Smooth muscle cell (in vitro differentiated cells): ENCODE results near the gene COL6A2. TPM values are rescaled to one million over a fixed set of nuclear protein-coding genes. Genes with fewer than 3 reads are reported as not detected.

Source experiments
- DNase-seq: peaks from one replicate; lab custom pipeline; 2025; ENCODE audit not compliant: unreplicated experiment; lab: John Stamatoyannopoulos, UW
- H2AFZ ChIP-seq: fragments of 200-600 bp; sonication (generic); 2 replicates; pipeline ENCODE4 v1.6.0; 2016; ENCODE audit warnings: antibody characterized with exemption, low read depth, mild to moderate bottlenecking
- H3F3A ChIP-seq: fragments of 200-600 bp; sonication (generic); 2 replicates; pipeline ENCODE4 v1.6.0; 2017; ENCODE audit warnings: antibody characterized with exemption, low read depth
- H3K27ac ChIP-seq: fragments of 200-600 bp; sonication (generic); 2 replicates; pipeline ENCODE4 v1.5.1; 2016; ENCODE audit warnings: low read depth, mild to moderate bottlenecking
- H3K27me3 ChIP-seq: fragments of 200-600 bp; sonication (generic); 2 replicates; pipeline ENCODE4 v1.6.1; 2016; ENCODE audit warnings: low read depth, mild to moderate bottlenecking
- H3K36me3 ChIP-seq: fragments of 200-600 bp; sonication (generic); 2 replicates; pipeline ENCODE4 v1.5.1; 2016; ENCODE audit warnings: low read depth
- H3K4me1 ChIP-seq: fragments of 200-600 bp; sonication (generic); 2 replicates; pipeline ENCODE4 v1.5.1; 2016; ENCODE audit warnings: low read depth
- H3K4me2 ChIP-seq: fragments of 200-600 bp; sonication (generic); 2 replicates; pipeline ENCODE4 v1.6.0; 2016; ENCODE audit warnings: mild to moderate bottlenecking
- H3K4me3 ChIP-seq: fragments of 200-600 bp; sonication (generic); 2 replicates; pipeline ENCODE4 v1.5.1; 2016; ENCODE audit warnings: mild to moderate bottlenecking
- H3K79me2 ChIP-seq: fragments of 200-600 bp; sonication (generic); 2 replicates; pipeline ENCODE4 v1.6.0; 2016; ENCODE audit warnings: low read depth, mild to moderate bottlenecking
- H3K9ac ChIP-seq: fragments of 200-600 bp; sonication (generic); 2 replicates; pipeline ENCODE4 v1.6.0; 2016; ENCODE audit warnings: low read depth
- H3K9me3 ChIP-seq: fragments of 200-600 bp; sonication (generic); replicated peaks from 2 replicates; pipeline ENCODE4 v1.5.1; 2016; ENCODE audit warnings: low read depth
- H4K20me1 ChIP-seq: fragments of 200-600 bp; sonication (generic); 2 replicates; pipeline ENCODE4 v1.6.0; 2016; ENCODE audit warnings: low read depth
- WGBS: methylation state at CpG from one replicate; pipeline ENCODE4 v1.1.7; 2016; ENCODE audit warnings: low lambda C conversion rate; 5-methylcytosine and 5-hydroxymethylcytosine counted together
- polyA plus RNA-seq: library from polyadenylated mRNA; unstranded; fragments of >200 nt; fragmentation: Nextera tagmentation; extraction: Ambion mirVana; gene quantifications from 2 replicates; pipeline ENCODE4 v1.2.1, GENCODE V29; 2016
- total RNA-seq: library from RNA; depleted of rRNA; stranded (reverse); fragments of >200 nt; gene quantifications from 2 replicates; pipeline ENCODE4 v1.2.3, GENCODE V29; 2014
- TF ChIP-seq, protein P1 (sequence below): fragments of 200-600 bp; sonication (generic); IDR thresholded peaks from 2 replicates; pipeline ENCODE4 v1.5.1; 2017; ENCODE audit warnings: borderline replicate concordance, mild to moderate bottlenecking, antibody characterized with exemption; ENCODE audit not compliant: insufficient read depth, poor library complexity, severe bottlenecking

The COL6A2 gene
- total and polyA plus RNA-seq, 2 experiments from 2014 or later: 1,570 to 4,089 TPM

DNA sequence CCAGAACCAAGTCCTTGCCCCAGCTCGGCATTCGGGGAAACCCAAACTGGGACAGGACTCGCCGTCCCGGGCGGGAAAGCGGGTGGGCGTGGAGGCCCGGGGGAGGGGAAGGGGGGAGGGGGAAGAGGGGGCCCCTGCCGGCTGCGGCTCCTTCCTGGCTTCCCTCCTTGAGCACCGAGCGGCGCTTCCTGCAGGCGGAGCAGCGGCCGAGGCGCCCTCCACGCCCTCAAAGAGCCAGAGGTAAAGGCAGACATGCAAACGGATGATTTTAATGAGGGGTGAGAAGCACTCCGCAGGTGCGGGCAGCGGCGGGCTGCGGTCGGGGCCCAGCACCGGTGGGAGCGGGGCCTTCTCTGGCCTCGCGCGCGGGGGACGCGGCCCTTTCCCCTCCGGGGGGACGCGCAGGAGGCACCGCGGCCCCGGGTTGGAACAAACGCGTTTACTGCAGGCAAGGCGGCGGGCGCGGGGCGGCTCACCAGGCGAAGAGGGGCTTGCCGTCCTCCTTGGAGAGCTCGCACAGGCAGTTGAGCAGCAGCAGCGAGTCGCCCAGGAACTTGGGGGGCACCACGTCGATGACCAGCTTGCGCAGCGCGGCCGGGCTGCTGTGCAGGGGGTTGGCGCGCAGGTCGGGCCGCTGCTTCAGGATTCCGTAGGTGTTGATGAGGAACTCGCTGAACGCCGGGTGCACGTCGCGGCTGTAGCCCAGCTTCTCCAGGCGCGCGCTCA lies 63.2 kb downstream of the COL6A2 start:
- no peak overlapping the region for H3K9ac ChIP-seq
- H3K4me1 ChIP-seq: no peaks in the 10 kb centered on the region
- DNase-seq: no peak
- no peaks in the 10 kb centered on the region for H3F3A ChIP-seq
- H3K27me3 ChIP-seq: no peaks in the 10 kb centered on the region
- H4K20me1 ChIP-seq: no peaks in the 10 kb centered on the region
- no peaks in the 10 kb centered on the region for H3K9me3 ChIP-seq
- no peaks in the 10 kb centered on the region for H3K79me2 ChIP-seq
- H3K4me3 ChIP-seq: no peak overlapping the region
- no peak overlapping the region for H2AFZ ChIP-seq
- H3K36me3 ChIP-seq: no peaks in the 10 kb centered on the region
- H3K4me2 ChIP-seq: no peak overlapping the region
- no peak overlapping the region for H3K27ac ChIP-seq
- 99% methylated on average over 42 of the region's 72 CpGs for WGBS
- TF ChIP-seq, protein P1, sequence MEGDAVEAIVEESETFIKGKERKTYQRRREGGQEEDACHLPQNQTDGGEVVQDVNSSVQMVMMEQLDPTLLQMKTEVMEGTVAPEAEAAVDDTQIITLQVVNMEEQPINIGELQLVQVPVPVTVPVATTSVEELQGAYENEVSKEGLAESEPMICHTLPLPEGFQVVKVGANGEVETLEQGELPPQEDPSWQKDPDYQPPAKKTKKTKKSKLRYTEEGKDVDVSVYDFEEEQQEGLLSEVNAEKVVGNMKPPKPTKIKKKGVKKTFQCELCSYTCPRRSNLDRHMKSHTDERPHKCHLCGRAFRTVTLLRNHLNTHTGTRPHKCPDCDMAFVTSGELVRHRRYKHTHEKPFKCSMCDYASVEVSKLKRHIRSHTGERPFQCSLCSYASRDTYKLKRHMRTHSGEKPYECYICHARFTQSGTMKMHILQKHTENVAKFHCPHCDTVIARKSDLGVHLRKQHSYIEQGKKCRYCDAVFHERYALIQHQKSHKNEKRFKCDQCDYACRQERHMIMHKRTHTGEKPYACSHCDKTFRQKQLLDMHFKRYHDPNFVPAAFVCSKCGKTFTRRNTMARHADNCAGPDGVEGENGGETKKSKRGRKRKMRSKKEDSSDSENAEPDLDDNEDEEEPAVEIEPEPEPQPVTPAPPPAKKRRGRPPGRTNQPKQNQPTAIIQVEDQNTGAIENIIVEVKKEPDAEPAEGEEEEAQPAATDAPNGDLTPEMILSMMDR: no peak

DNA sequence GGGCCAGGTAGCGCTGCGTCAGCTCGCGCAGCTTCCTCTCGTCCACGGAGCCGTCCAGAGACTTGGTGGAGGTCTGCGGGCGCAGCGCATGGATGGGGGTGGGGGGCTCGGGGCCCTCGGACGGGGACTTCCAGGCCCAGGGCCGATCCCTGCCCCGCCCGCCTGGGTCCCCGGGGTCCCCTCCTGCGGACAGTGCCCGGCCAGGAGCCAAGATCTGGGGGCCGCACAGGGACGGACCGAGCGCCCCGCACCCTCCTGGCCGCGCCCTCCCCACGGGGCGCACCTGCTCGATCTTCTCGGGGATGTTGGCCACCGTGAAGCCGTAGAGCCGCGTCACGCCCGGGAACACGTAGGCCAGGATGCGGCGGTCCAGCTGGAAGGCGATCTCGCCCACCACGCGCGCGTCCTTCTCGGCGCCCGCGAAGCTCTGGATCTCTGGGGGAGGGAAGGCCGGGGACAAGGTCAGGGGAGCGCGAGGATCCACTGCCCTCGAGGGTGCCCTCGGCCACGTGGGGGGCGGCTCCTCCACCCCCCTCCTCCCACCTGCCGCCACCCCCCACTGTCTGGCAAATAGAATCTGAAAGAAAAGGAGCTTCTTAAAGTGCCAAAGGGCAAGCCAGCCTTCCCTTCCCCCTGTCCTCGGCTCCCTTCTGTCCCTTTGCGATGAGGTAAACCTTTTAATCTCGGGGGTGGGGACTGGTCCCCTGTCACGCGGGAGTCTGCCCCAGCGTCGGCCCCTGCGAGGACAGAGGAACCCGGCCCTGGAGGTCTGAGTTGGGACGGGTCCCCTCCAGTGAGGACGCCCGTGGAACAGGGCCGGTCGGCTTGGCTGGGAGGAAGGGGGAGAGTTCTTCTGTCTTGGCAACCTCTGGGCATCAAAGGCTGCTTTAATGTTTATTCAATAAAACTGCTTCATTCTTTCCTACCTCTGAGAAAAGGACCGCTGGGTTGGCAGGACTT lies 64.0 kb downstream of the COL6A2 start:
- Histone ChIP-seq H3K9ac (no peak overlapping the region), H3K27ac (no peak overlapping the region), H4K20me1 (no peaks in the 10 kb centered on the region), H3K79me2 (no peaks in the 10 kb centered on the region), H3K4me1 (no peaks in the 10 kb centered on the region), H3K4me2 (no peak overlapping the region), H3K4me3 (no peak overlapping the region), H2AFZ (no peak overlapping the region), H3F3A (no peaks in the 10 kb centered on the region), H3K27me3 (no peaks in the 10 kb centered on the region), H3K36me3 (no peaks in the 10 kb centered on the region), H3K9me3 (no peaks in the 10 kb centered on the region)
- no peak for DNase-seq
- TF ChIP-seq, protein P1: no peak
- WGBS: 95% methylated on average over 68 of the region's 72 CpGs

DNA sequence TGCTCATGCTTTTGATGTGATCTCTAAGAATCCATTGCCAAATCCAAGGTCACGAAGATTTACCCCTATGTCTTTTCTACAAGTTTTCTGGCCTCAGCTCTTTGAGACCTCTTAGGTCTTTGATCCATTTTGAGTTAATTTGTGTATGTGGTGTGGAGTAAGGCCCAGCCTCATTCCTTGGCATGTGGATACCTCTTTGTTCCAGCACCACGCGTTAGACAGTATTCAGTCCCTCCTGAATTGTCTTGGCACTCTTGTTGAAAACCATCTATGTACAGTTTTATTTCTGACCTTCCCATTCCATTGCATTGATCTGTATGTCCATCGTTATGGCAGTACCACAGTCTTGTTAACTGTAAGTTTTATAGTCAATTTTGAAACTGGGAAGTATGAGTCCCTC lies 65.5 kb downstream of the COL6A2 start:
- no peaks in the 10 kb centered on the region for H3F3A ChIP-seq
- H3K4me3 ChIP-seq: no peak overlapping the region
- H3K4me2 ChIP-seq: no peak overlapping the region
- no peaks in the 10 kb centered on the region for H3K27me3 ChIP-seq
- TF ChIP-seq, protein P1: no peak
- no peaks in the 10 kb centered on the region for H3K36me3 ChIP-seq
- no peak overlapping the region for H3K9ac ChIP-seq
- no peak overlapping the region for H2AFZ ChIP-seq
- no peaks in the 10 kb centered on the region for H3K79me2 ChIP-seq
- no peak overlapping the region for H3K27ac ChIP-seq
- 97% methylated on average over 4 of the region's 4 CpGs for WGBS
- no peaks in the 10 kb centered on the region for H4K20me1 ChIP-seq
- DNase-seq: no peak
- no peaks in the 10 kb centered on the region for H3K4me1 ChIP-seq
- H3K9me3 ChIP-seq: no peaks in the 10 kb centered on the region
